Measurements from ENCODE around the gene DRP2.

DNA sequence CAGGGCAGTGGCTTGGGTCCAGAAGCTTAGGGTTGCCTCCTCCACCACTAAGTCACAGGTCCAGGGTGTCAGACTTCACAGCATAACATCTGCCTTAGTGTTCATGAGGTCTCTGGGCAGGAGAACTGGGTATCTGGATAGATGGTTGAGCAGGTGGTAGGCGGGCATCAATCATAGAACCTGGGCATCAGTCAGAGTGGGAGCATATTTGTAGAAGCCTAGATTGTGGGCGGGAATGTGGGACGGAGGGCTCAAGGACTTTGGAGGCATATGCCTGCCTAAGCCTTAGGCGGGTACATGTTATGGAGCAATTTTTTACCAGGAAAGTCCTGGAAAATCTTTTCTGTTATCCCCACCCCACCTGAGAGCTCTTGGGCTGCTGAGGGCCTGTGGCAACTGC, 43.0 kb downstream of the DRP2 start:
- TF ChIP-seq, protein P1, sequence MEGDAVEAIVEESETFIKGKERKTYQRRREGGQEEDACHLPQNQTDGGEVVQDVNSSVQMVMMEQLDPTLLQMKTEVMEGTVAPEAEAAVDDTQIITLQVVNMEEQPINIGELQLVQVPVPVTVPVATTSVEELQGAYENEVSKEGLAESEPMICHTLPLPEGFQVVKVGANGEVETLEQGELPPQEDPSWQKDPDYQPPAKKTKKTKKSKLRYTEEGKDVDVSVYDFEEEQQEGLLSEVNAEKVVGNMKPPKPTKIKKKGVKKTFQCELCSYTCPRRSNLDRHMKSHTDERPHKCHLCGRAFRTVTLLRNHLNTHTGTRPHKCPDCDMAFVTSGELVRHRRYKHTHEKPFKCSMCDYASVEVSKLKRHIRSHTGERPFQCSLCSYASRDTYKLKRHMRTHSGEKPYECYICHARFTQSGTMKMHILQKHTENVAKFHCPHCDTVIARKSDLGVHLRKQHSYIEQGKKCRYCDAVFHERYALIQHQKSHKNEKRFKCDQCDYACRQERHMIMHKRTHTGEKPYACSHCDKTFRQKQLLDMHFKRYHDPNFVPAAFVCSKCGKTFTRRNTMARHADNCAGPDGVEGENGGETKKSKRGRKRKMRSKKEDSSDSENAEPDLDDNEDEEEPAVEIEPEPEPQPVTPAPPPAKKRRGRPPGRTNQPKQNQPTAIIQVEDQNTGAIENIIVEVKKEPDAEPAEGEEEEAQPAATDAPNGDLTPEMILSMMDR (IDR thresholded peaks at IDR 0.05) = no peak
- no peak for TF ChIP-seq POLR2A (IDR thresholded peaks at IDR 0.05)
